A673 (cell line): Measurements from ENCODE around the gene SIM2. TPM values are rescaled to one million over a fixed set of nuclear protein-coding genes. Genes with fewer than 3 reads are reported as not detected.

Experiments used
- BruUV-seq: library from RNA; stranded (reverse); fragments of 400-500 nt; replicated peaks from 2 replicates; lab custom pipeline; 2021; lab: Mats Ljungman, UMichigan
- CTCF ChIA-PET: fragments of 300-600 bp; sonication (Branson Sonifier 250); formaldehyde crosslinking; loops from one replicate; lab custom pipeline; 2022; ENCODE audit warnings: antibody characterized with exemption; lab: Charles Lee
- POLR2A ChIA-PET: fragments of 300-600 bp; sonication (Branson Sonifier 250); formaldehyde crosslinking; loops from one replicate; lab custom pipeline; 2022; ENCODE audit warnings: antibody characterized with exemption; ENCODE audit not compliant: low non-redundant PET; lab: Charles Lee
- DNase-seq: peaks from one replicate; pipeline ENCODE4 v3.0.0-alpha.2; 2015; ENCODE audit warnings: low spot score
- H3K27ac ChIP-seq: fragments of 200-600 bp; sonication (generic); 2 replicates; pipeline ENCODE4 v1.5.1; 2016; ENCODE audit warnings: mixed run types, low read depth, mild to moderate bottlenecking, mixed read lengths, antibody characterized with exemption, low read length; ENCODE audit not compliant: poor library complexity, severe bottlenecking
- H3K27me3 ChIP-seq: fragments of 200-600 bp; sonication (generic); replicated peaks from 2 replicates; pipeline ENCODE4 v1.6.1; 2017; ENCODE audit warnings: mixed run types, low read depth, mild to moderate bottlenecking, mixed read lengths, antibody characterized with exemption, low read length; ENCODE audit not compliant: insufficient read depth, poor library complexity
- H3K36me3 ChIP-seq: fragments of 200-600 bp; sonication (generic); 2 replicates; pipeline ENCODE4 v1.6.1; 2016; ENCODE audit warnings: mixed run types, mild to moderate bottlenecking, mixed read lengths, antibody characterized with exemption, low read length; ENCODE audit not compliant: insufficient read depth, poor library complexity, severe bottlenecking
- H3K4me1 ChIP-seq: fragments of 200-600 bp; sonication (generic); 2 replicates; pipeline ENCODE4 v1.6.1; 2017; ENCODE audit warnings: mixed run types, mild to moderate bottlenecking, mixed read lengths, antibody characterized with exemption, low read length; ENCODE audit not compliant: insufficient read depth, poor library complexity, severe bottlenecking
- H3K4me3 ChIP-seq: fragments of 200-600 bp; sonication (generic); 2 replicates; pipeline ENCODE4 v1.5.1; 2016; ENCODE audit warnings: low read depth, mixed run types, mild to moderate bottlenecking, mixed read lengths, low read length; ENCODE audit not compliant: poor library complexity, severe bottlenecking
- H3K9me3 ChIP-seq: fragments of 200-600 bp; sonication (generic); 2 replicates; pipeline ENCODE4 v1.6.1; 2016; ENCODE audit warnings: mixed run types, low read depth, mild to moderate bottlenecking, mixed read lengths, antibody characterized with exemption, low read length; ENCODE audit not compliant: poor library complexity, severe bottlenecking
- CTCF ChIP-seq: fragments of 300-800, 200-600 bp; sonication (generic); conservative IDR thresholded peaks from 2 replicates; pipeline ENCODE4 v1.5.1; 2017; ENCODE audit warnings: low read depth, mild to moderate bottlenecking, antibody characterized with exemption, low read length, moderate library complexity, mixed read lengths
- EZH2 ChIP-seq: fragments of 200-600 bp; sonication (generic); IDR thresholded peaks from 2 replicates; pipeline ENCODE4 v1.6.1; 2017; ENCODE audit warnings: borderline replicate concordance, low read depth, mild to moderate bottlenecking, mixed read lengths, antibody characterized with exemption, low read length; ENCODE audit not compliant: poor library complexity, severe bottlenecking
- intact Hi-C: fragments of 100-400 bp; cut with micrococcal nuclease; formaldehyde crosslinking; loops from one replicate; pipeline ENCODE4 v1.10.0; 2022; ENCODE audit not compliant: unreplicated experiment
- total RNA-seq: library from RNA; stranded (reverse); gene quantifications from 2 replicates; pipeline ENCODE4 v1.2.3, GENCODE V29; 2021

Gene SIM2
- total RNA-seq, 1 experiment from 2014 or later = 42.7 TPM

DNA sequence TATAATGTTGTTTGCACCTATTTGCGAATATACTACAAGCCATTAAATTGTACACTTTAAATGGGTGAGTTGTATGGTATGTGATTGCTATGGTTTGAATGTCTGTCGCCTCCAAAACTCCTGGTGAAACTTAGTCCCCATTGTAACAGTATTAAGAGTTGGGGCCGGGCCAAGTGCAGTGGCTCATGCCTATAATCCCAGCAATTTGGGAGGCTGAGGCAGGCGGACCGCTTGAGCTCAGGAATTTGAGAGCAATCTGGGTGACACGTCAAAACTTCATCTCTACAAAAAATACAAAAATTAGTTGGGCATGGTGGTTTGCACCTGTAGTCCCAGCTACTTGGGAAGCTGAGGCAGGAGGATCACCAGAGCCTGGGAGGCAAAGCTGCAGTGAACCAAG lies 12.0 kb upstream of the SIM2 start:
- no peaks in the 10 kb centered on the region for H3K27me3 ChIP-seq

DNA sequence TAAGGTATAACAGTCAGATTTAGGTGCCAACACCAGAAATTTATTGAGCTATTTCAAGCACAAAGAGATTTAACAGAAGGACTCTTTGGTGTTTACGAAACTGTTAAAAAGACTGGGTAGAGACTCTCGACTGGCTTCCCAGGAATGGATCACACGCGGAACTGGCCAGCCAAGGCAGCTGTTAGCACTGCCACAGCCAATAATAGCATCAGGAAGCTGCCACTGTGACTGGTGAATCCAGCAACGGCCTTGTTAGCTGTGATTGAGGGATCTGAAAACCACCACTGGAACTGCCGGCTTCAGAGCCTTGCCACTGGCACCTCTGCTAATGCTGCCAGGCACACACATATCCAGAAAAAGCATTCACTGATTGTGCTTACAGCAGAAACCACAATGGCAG lies 10.6 kb upstream of the SIM2 start:
- DNase-seq = no peak
- H3K9me3 ChIP-seq = no peaks in the 10 kb centered on the region
- H3K4me3 ChIP-seq = no peak overlapping the region
- no peaks in the 10 kb centered on the region for H3K36me3 ChIP-seq
- peaks cover 15% of the 10 kb centered on the region for H3K4me1 ChIP-seq
- no peaks in the 10 kb centered on the region for H3K27me3 ChIP-seq
- intact Hi-C loops = no loop called here
- ChIA-PET POLR2A (no interaction called here), CTCF (no interaction called here)
- no peak for TF ChIP-seq EZH2
- no peak for TF ChIP-seq CTCF
- BruUV-seq = no TSS peak
- no peak overlapping the region for H3K27ac ChIP-seq

More for the DNA sequence above, 12.0 kb upstream of the SIM2 start:
- Histone ChIP-seq H3K4me3 (no peak overlapping the region), H3K36me3 (no peaks in the 10 kb centered on the region), H3K4me1 (peaks cover 15% of the 10 kb centered on the region), H3K27ac (no peak overlapping the region), H3K9me3 (peaks cover under 1% of the 10 kb centered on the region)
- intact Hi-C loops = no loop called here
- ChIA-PET CTCF (no interaction called here), POLR2A (interaction anchor here (0.6 kb wide), 1 partner anchor 805 kb away, joined by 3 read pairs; no protein-coding TSS in a partner anchor)
- DNase-seq = no peak
- TF ChIP-seq CTCF (no peak), EZH2 (no peak)
- BruUV-seq = no TSS peak

- H3K27ac ChIP-seq = no peak overlapping the region
- intact Hi-C loops = no loop called here
- CTCF ChIA-PET = no interaction called here
- POLR2A ChIA-PET = no interaction called here
- BruUV-seq = no TSS peak
- H3K4me3 ChIP-seq = no peak overlapping the region
- no peaks in the 10 kb centered on the region for H3K36me3 ChIP-seq
- DNase-seq = no peak
- TF ChIP-seq CTCF (no peak), EZH2 (no peak)
- no peaks in the 10 kb centered on the region for H3K9me3 ChIP-seq
- H3K27me3 ChIP-seq = no peaks in the 10 kb centered on the region
- peaks cover 15% of the 10 kb centered on the region for H3K4me1 ChIP-seq
Observed at GRCh38 chr21:36689324-36689723, 9.6 kb upstream of the SIM2 start.
